HepG2 (cell line): ENCODE results near the gene PFDN1. TPM values are rescaled to one million over a fixed set of nuclear protein-coding genes. Genes with fewer than 3 reads are reported as not detected.

Experiments
- ATAC-seq: fragments of 200-7000 bp; cut with Tn5 transposase; 3 replicates; pipeline ENCODE4 v1.9.1; 2020; ENCODE audit warnings: mild to moderate bottlenecking, moderate library complexity
- BruUV-seq: library from RNA; stranded (reverse); fragments of 400-500 nt; replicated peaks from 2 replicates; lab custom pipeline; 2021; lab: Mats Ljungman, UMichigan
- CTCF ChIA-PET: fragments of 300-600 bp; formaldehyde crosslinking; extraction: SDS; loops from one replicate; lab custom pipeline; 2021; ENCODE audit warnings: low total read pairs, inconsistent platforms, low intra/inter-chr PET ratio; lab: Yijun Ruan, JAX
- POLR2A ChIA-PET: fragments of 350-600 bp; sonication (Branson Sonifier 250); formaldehyde crosslinking; loops from one replicate; lab custom pipeline; 2020; ENCODE audit warnings: antibody characterized with exemption, inconsistent platforms; lab: Yijun Ruan, JAX
- DNase-seq: peaks from one replicate; pipeline ENCODE4 v3.0.0-alpha.2; 2015; ENCODE audit warnings: low spot score
- FAIRE-seq: peaks from 3 replicates; lab custom pipeline; 2011; peaks lifted over from hg19 to GRCh38; lab: Jason Lieb, UNC
- H2AFZ ChIP-seq: one replicate; pipeline ENCODE4 v1.6.1; 2011; ENCODE audit warnings: low read length, inconsistent platforms
- H3K27ac ChIP-seq: fragments of 300-600 bp; 3 replicates; pipeline ENCODE4 v1.8.0; 2011; ENCODE audit warnings: mixed run types, mild to moderate bottlenecking, mixed read lengths, low read length, inconsistent platforms; ENCODE audit not compliant: insufficient read depth; ENCODE audit errors: extremely low read length
- H3K27me3 ChIP-seq, 2 experiments: fragments of 200-600 bp in 1 of 2; 2 replicates in 1 of 2; 3 replicates in 1 of 2; pipeline versions ENCODE4 v1.6.0 to v1.8.0; 2011; ENCODE audit warnings: low read length in 2 of 2, mild to moderate bottlenecking in 2 of 2, moderate library complexity in 2 of 2, inconsistent platforms in 1 of 2; ENCODE audit not compliant: insufficient read depth in 2 of 2, control insufficient read depth in 1 of 2
- H3K36me3 ChIP-seq, 2 experiments: fragments of 200-600 bp in 1 of 2; replicated peaks in 1 of 2; 2 replicates in 1 of 2; 3 replicates in 1 of 2; pipeline versions ENCODE4 v1.5.1 to v1.8.0; 2011; ENCODE audit warnings: low read length in 2 of 2, inconsistent platforms in 1 of 2; ENCODE audit not compliant: insufficient read depth in 2 of 2, control insufficient read depth in 1 of 2
- H3K4me1 ChIP-seq: 2 replicates; pipeline ENCODE4 v1.5.1; 2012; ENCODE audit warnings: low read length, inconsistent platforms; ENCODE audit not compliant: insufficient read depth
- H3K4me2 ChIP-seq: 2 replicates; pipeline ENCODE4 v1.6.0; 2011; ENCODE audit warnings: low read depth, low read length, inconsistent platforms
- H3K4me3 ChIP-seq, 3 experiments: fragments of 200-600 bp in 1 of 3; sonication (generic), shearing (Covaris generic) in 1 of 3; replicated peaks in 1 of 3; 2 replicates each; pipeline ENCODE4 v1.5.1; 2011 to 2016; ENCODE audit warnings: low read length in 3 of 3, inconsistent platforms in 2 of 3, low read depth in 2 of 3, mild to moderate bottlenecking in 2 of 3, control low read depth in 1 of 3, mixed read lengths in 1 of 3; ENCODE audit not compliant: insufficient read depth in 1 of 3
- H3K79me2 ChIP-seq: one replicate; pipeline ENCODE4 v1.6.1; 2011; ENCODE audit warnings: low read length, inconsistent platforms; ENCODE audit not compliant: insufficient read depth
- H3K9ac ChIP-seq: 2 replicates; pipeline ENCODE4 v1.6.0; 2011; ENCODE audit warnings: mild to moderate bottlenecking, low read depth, low read length, inconsistent platforms; ENCODE audit not compliant: insufficient read depth
- H3K9me3 ChIP-seq: 2 replicates; pipeline ENCODE4 v1.5.1; 2012; ENCODE audit warnings: mild to moderate bottlenecking, low read length
- H4K20me1 ChIP-seq: 2 replicates; pipeline ENCODE4 v1.6.0; 2011; ENCODE audit warnings: inconsistent platforms, mild to moderate bottlenecking, low read length, moderate library complexity; ENCODE audit not compliant: insufficient read depth
- ADNP ChIP-seq: sonication (generic); formaldehyde crosslinking; IDR thresholded peaks from 2 replicates; pipeline ENCODE4 v1.4.0; 2020; ENCODE audit warnings: missing genetic modification reagents
- GTF2F1 ChIP-seq: fragments of 150-350 bp; IDR thresholded peaks from 2 replicates; pipeline ENCODE4 v1.6.1; 2014; ENCODE audit warnings: low read length
- LCORL ChIP-seq, 2 experiments: fragments of 450-650 bp in 1 of 2; sonication (generic) in 1 of 2; formaldehyde crosslinking in 1 of 2; IDR thresholded peaks; 2 replicates each; pipeline versions ENCODE4 v1.5.0 to v1.6.1; 2017 to 2020; ENCODE audit warnings: antibody characterized with exemption in 1 of 2, missing genetic modification reagents in 1 of 2
- NR2F1 ChIP-seq, 2 experiments: fragments of 450-650 bp in 1 of 2; formaldehyde crosslinking in 1 of 2; IDR thresholded peaks; 2 replicates each; pipeline versions ENCODE4 v1.5.0 to v1.6.1; 2016 to 2020; ENCODE audit warnings: mild to moderate bottlenecking in 1 of 2, missing compliant biosample characterization in 1 of 2, missing genetic modification reagents in 1 of 2, moderate library complexity in 1 of 2
- SMC3 ChIP-seq: IDR thresholded peaks from 2 replicates; pipeline ENCODE4 v1.6.1; 2011; ENCODE audit warnings: low read length, improper control_type of control experiment
- STAG1 ChIP-seq: sonication (generic); formaldehyde crosslinking; IDR thresholded peaks from 2 replicates; pipeline ENCODE4 v1.4.0; 2020; ENCODE audit warnings: missing genetic modification reagents
- ZNF354B ChIP-seq: sonication (generic); formaldehyde crosslinking; IDR thresholded peaks from 2 replicates; pipeline ENCODE4 v1.8.0; 2022; ENCODE audit warnings: mild to moderate bottlenecking, missing genetic modification reagents
- WGBS: methylation state at CpG from one replicate; pipeline ENCODE4 v1.1.6; 2017; ENCODE audit warnings: low lambda C conversion rate; 5-methylcytosine and 5-hydroxymethylcytosine counted together
- in situ Hi-C: cut with HindIII; loops from 2 replicates; pipeline ENCODE4 v1.10.0; 2017; ENCODE audit warnings: low pct_unique_long_range_greater_than_20kb; ENCODE audit not compliant: extremely low pct_ligation_motif_present
- intact Hi-C: fragments of 100-400 bp; cut with micrococcal nuclease; formaldehyde crosslinking; loops from one replicate; pipeline ENCODE4 v1.10.0; 2022; ENCODE audit not compliant: unreplicated experiment
- polyA plus RNA-seq, 8 experiments: library from polyadenylated mRNA; depleted of rRNA in 3 of 8; stranded (reverse) in 7 of 8; unstranded in 1 of 8; fragments of >200 nt; fragmentation: Illumina TruSeq in 4 of 8; extraction: Trizol in 4 of 8; gene quantifications; 2 replicates each; pipeline versions ENCODE4 v1.2.1 to v1.2.3, GENCODE V29; 2011 to 2016; ENCODE audit warnings: low read depth in 4 of 8, missing spikeins in 1 of 8, mixed read lengths in 1 of 8; ENCODE audit not compliant: insufficient read depth in 1 of 8
- total RNA-seq, 5 experiments: library from RNA; depleted of rRNA; stranded (reverse); fragments of >200 nt; fragmentation: Illumina TruSeq; extraction: Trizol; gene quantifications; 2 replicates each; pipeline ENCODE4 v1.2.3, GENCODE V29; 2016; ENCODE audit warnings: low read depth in 1 of 5
- TF ChIP-seq, protein P1 (sequence below): sonication (generic); formaldehyde crosslinking; IDR thresholded peaks from 2 replicates; pipeline ENCODE4 v1.5.0; 2020; ENCODE audit warnings: mild to moderate bottlenecking, missing genetic modification reagents, moderate library complexity
- TF ChIP-seq, protein P2 (sequence below): sonication (generic); formaldehyde crosslinking; IDR thresholded peaks from 2 replicates; pipeline ENCODE4 v1.4.0; 2020; ENCODE audit warnings: missing genetic modification reagents

Gene PFDN1
- total and polyA plus RNA-seq, 2 of the 13 experiments (the other 11 are each of a cell fraction or from before 2014, with no cell fraction given) = 67.2 to 70.8 TPM

GRCh38 chr5:140351609-140352334 lies 48.9 kb upstream of the PFDN1 start:
- Histone ChIP-seq H3K27ac (no peak overlapping the region), H3K4me3 (no peak overlapping the region), H3K9ac (no peak overlapping the region), H3K4me2 (0 out of 2 replicates have a peak overlapping the region, but pooled peaks have one; percentile 20), H3K9me3 (no peaks in the 10 kb centered on the region), H3K4me1 (peaks cover 59% of the 10 kb centered on the region), H4K20me1 (no peaks in the 10 kb centered on the region), H3K79me2 (no peaks in the 10 kb centered on the region), H3K27me3 (0 out of 5 replicates have a peak, but pooled peaks cover 0 to 7% of the 10 kb centered on the region in 2 experiments), H2AFZ (no peak overlapping the region), H3K36me3 (no peaks in the 10 kb centered on the region)
- POLR2A ChIA-PET = no interaction called here
- DNase-seq (peak; percentile 65), FAIRE-seq (peak; percentile 49), ATAC-seq (peak; percentile 56; the same call in 2 of the 3 replicates)
- WGBS = 14% methylated on average over 5 of the region's 5 CpGs
- TF ChIP-seq GTF2F1 (no peak), SMC3 (peak; percentile 66), ZNF354B (no peak), LCORL (IDR thresholded peaks at IDR 0.05) (no peak), LCORL (CRISPR knock-in tag; IDR thresholded peaks at IDR 0.05) (no peak), STAG1 (peak; percentile 65), NR2F1 (CRISPR knock-in tag; IDR thresholded peaks at IDR 0.05) (no peak), ADNP (no peak)
- TF ChIP-seq, protein P1, sequence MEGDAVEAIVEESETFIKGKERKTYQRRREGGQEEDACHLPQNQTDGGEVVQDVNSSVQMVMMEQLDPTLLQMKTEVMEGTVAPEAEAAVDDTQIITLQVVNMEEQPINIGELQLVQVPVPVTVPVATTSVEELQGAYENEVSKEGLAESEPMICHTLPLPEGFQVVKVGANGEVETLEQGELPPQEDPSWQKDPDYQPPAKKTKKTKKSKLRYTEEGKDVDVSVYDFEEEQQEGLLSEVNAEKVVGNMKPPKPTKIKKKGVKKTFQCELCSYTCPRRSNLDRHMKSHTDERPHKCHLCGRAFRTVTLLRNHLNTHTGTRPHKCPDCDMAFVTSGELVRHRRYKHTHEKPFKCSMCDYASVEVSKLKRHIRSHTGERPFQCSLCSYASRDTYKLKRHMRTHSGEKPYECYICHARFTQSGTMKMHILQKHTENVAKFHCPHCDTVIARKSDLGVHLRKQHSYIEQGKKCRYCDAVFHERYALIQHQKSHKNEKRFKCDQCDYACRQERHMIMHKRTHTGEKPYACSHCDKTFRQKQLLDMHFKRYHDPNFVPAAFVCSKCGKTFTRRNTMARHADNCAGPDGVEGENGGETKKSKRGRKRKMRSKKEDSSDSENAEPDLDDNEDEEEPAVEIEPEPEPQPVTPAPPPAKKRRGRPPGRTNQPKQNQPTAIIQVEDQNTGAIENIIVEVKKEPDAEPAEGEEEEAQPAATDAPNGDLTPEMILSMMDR = peak; percentile 70
- TF ChIP-seq, protein P2, sequence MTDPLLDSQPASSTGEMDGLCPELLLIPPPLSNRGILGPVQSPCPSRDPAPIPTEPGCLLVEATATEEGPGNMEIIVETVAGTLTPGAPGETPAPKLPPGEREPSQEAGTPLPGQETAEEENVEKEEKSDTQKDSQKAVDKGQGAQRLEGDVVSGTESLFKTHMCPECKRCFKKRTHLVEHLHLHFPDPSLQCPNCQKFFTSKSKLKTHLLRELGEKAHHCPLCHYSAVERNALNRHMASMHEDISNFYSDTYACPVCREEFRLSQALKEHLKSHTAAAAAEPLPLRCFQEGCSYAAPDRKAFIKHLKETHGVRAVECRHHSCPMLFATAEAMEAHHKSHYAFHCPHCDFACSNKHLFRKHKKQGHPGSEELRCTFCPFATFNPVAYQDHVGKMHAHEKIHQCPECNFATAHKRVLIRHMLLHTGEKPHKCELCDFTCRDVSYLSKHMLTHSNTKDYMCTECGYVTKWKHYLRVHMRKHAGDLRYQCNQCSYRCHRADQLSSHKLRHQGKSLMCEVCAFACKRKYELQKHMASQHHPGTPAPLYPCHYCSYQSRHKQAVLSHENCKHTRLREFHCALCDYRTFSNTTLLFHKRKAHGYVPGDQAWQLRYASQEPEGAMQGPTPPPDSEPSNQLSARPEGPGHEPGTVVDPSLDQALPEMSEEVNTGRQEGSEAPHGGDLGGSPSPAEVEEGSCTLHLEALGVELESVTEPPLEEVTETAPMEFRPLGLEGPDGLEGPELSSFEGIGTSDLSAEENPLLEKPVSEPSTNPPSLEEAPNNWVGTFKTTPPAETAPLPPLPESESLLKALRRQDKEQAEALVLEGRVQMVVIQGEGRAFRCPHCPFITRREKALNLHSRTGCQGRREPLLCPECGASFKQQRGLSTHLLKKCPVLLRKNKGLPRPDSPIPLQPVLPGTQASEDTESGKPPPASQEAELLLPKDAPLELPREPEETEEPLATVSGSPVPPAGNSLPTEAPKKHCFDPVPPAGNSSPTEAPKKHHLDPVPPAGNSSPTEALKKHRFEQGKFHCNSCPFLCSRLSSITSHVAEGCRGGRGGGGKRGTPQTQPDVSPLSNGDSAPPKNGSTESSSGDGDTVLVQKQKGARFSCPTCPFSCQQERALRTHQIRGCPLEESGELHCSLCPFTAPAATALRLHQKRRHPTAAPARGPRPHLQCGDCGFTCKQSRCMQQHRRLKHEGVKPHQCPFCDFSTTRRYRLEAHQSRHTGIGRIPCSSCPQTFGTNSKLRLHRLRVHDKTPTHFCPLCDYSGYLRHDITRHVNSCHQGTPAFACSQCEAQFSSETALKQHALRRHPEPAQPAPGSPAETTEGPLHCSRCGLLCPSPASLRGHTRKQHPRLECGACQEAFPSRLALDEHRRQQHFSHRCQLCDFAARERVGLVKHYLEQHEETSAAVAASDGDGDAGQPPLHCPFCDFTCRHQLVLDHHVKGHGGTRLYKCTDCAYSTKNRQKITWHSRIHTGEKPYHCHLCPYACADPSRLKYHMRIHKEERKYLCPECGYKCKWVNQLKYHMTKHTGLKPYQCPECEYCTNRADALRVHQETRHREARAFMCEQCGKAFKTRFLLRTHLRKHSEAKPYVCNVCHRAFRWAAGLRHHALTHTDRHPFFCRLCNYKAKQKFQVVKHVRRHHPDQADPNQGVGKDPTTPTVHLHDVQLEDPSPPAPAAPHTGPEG (CRISPR knock-in tag) = no peak
- in situ Hi-C loops (no loop called here), intact Hi-C loops (no loop called here)
- no TSS peak for BruUV-seq
- CTCF ChIA-PET = interaction anchor here (1.3 to 2.0 kb wide), 2 partner anchors 107 to 112 kb away, joined by 3 to 17 read pairs; no protein-coding TSS in a partner anchor
